Fibroblast of mammary gland (primary cell): ENCODE results near the gene YRDC.

Source experiments
- DNase-seq: peaks from one replicate; pipeline ENCODE4 v3.0.0-alpha.2; 2010; ENCODE audit warnings: low read depth
- H3K4me3 ChIP-seq: 2 replicates; pipeline ENCODE4 v1.5.1; 2011; ENCODE audit warnings: low read depth, mild to moderate bottlenecking, low read length, moderate library complexity; ENCODE audit not compliant: control insufficient read depth
- TF ChIP-seq, protein P1 (sequence below): conservative IDR thresholded peaks from 2 replicates; pipeline ENCODE4 v1.5.1; 2011; ENCODE audit warnings: low read depth, low read length, inconsistent platforms; ENCODE audit not compliant: control insufficient read depth, insufficient read depth

YRDC gene

GRCh38 chr1:37849480-37849879 is 41.5 kb upstream of the YRDC start:
- DNase-seq: no peak
- H3K4me3 ChIP-seq: no peak overlapping the region
- TF ChIP-seq, protein P1, sequence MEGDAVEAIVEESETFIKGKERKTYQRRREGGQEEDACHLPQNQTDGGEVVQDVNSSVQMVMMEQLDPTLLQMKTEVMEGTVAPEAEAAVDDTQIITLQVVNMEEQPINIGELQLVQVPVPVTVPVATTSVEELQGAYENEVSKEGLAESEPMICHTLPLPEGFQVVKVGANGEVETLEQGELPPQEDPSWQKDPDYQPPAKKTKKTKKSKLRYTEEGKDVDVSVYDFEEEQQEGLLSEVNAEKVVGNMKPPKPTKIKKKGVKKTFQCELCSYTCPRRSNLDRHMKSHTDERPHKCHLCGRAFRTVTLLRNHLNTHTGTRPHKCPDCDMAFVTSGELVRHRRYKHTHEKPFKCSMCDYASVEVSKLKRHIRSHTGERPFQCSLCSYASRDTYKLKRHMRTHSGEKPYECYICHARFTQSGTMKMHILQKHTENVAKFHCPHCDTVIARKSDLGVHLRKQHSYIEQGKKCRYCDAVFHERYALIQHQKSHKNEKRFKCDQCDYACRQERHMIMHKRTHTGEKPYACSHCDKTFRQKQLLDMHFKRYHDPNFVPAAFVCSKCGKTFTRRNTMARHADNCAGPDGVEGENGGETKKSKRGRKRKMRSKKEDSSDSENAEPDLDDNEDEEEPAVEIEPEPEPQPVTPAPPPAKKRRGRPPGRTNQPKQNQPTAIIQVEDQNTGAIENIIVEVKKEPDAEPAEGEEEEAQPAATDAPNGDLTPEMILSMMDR: no peak

DNA sequence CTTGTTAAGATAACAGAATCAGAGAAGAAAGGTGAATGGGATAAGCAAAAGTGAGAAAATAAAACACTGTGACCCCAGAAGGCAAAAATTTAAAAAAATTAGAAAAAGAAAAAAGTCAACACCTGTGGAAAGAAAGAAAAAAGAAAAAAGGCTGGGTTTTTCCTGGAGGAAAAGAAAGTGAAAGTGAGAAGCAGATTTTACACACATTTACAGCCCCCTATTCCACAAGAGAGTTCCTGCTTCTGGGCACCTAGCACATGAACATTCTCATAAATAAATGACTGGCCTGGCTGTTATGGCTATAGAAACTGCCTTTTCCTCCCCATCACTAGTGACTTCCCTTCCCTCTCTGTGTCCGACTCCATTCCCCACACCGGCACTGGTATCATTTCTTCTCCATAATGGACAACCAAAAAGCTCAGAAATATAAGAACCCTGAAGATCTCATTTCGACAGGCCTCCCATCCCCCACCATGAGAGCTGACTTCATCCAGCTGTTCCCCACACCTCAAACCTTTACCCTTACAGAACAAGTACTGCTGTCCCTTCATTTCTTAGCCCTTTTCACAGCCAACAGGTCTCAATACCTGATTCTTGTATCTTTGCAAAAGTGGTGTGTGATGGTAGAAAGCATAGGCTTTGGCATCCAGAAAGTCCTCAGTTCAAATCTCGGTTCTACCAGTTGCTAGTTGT is 38.8 kb upstream of the YRDC start:
- no peak overlapping the region for H3K4me3 ChIP-seq
- TF ChIP-seq, protein P1: no peak
- no peak for DNase-seq

GRCh38 chr1:37845786-37846185 is 37.8 kb upstream of the YRDC start:
- no peak for DNase-seq
- TF ChIP-seq, protein P1: no peak
- no peak overlapping the region for H3K4me3 ChIP-seq

DNA sequence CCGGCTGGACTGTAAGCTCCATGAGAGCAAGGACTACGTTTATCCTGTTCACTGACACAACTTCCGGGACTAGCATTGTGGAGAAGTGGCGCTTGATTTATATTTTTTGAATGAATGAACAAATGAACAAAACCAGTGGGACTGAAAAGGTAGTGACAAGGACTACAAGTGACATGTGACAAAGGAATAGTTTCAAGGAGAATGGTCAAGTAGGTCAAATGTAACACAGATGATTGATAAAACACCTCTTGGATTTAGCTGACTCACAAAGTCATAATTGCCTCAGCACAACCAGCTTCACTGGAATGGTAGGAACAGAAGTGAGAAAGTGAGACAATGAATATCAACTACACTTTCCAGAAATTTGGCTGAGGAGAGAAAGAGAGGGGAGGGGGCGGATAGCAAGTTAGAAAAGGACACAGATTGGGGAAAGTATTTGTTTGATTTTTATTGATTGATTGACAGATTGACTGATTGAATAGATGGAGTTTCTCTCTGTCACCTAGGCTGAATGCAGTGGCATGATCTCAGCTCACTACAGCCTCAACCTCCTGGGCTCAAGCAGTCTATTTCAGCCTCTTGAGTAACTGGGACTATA is 37.1 kb upstream of the YRDC start:
- no peak for DNase-seq
- TF ChIP-seq, protein P1: no peak
- no peak overlapping the region for H3K4me3 ChIP-seq

GRCh38 chr1:37844536-37844935 is 36.5 kb upstream of the YRDC start:
- no peak for DNase-seq

GRCh38 chr1:37841652-37842051 is 33.6 kb upstream of the YRDC start:
- DNase-seq: no peak
- TF ChIP-seq, protein P1: no peak
- H3K4me3 ChIP-seq: no peak overlapping the region

More at GRCh38 chr1:37844536-37844935, 36.5 kb upstream of the YRDC start:
- TF ChIP-seq, protein P1: no peak
- H3K4me3 ChIP-seq: no peak overlapping the region
